Ovary (tissue), 3 donors: ENCODE results near the gene ADAMTS7.

Experiments used
- POLR2A ChIP-seq: fragments of 450-650 bp; IDR thresholded peaks from one replicate; pipeline ENCODE4 v1.6.1; 2017; ENCODE audit warnings: antibody characterized with exemption, mild to moderate bottlenecking, moderate library complexity
- TF ChIP-seq, protein P1 (sequence below), 3 donors: fragments of 450-650 bp in 2 of 3; fragments of 200-600 bp in 1 of 3; IDR thresholded peaks; one replicate each; pipeline versions ENCODE4 v1.5.1 to v1.8.0; 2016 to 2022; ENCODE audit warnings: antibody characterized with exemption in 3 of 3, mild to moderate bottlenecking in 1 of 3
- donor health status: DM: no; HTN: no; CAD: no.

- TF ChIP-seq, protein P1, sequence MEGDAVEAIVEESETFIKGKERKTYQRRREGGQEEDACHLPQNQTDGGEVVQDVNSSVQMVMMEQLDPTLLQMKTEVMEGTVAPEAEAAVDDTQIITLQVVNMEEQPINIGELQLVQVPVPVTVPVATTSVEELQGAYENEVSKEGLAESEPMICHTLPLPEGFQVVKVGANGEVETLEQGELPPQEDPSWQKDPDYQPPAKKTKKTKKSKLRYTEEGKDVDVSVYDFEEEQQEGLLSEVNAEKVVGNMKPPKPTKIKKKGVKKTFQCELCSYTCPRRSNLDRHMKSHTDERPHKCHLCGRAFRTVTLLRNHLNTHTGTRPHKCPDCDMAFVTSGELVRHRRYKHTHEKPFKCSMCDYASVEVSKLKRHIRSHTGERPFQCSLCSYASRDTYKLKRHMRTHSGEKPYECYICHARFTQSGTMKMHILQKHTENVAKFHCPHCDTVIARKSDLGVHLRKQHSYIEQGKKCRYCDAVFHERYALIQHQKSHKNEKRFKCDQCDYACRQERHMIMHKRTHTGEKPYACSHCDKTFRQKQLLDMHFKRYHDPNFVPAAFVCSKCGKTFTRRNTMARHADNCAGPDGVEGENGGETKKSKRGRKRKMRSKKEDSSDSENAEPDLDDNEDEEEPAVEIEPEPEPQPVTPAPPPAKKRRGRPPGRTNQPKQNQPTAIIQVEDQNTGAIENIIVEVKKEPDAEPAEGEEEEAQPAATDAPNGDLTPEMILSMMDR (IDR thresholded peaks at IDR 0.05): peak in 2 of 3 donors; percentile 41 to 60
- TF ChIP-seq POLR2A: no peak
These were observed 48.9 kb upstream of the ADAMTS7 start for GRCh38 chr15:78859971-78860719.
